Hepatocyte (in vitro differentiated cells): Measurements from ENCODE around the gene SCFD2.
"Not testable (repeated sequence)": the region's sequence is repeated elsewhere in the genome, so short reads cannot be mapped to it uniquely, and the experiment has no call there.

Source experiments
- EZH2phosphoT487 ChIP-seq: fragments of 200-600 bp; sonication (generic); IDR thresholded peaks from one replicate; pipeline ENCODE4 v1.6.1; 2018; ENCODE audit warnings: antibody characterized with exemption, mild to moderate bottlenecking, low read depth, moderate library complexity; ENCODE audit not compliant: unreplicated experiment, severe bottlenecking
- TF ChIP-seq, protein P1 (sequence below): fragments of 200-600 bp; sonication (generic); IDR thresholded peaks from 2 replicates; pipeline ENCODE4 v1.5.1; 2016; ENCODE audit warnings: antibody characterized with exemption, mild to moderate bottlenecking; ENCODE audit not compliant: poor library complexity

DNA sequence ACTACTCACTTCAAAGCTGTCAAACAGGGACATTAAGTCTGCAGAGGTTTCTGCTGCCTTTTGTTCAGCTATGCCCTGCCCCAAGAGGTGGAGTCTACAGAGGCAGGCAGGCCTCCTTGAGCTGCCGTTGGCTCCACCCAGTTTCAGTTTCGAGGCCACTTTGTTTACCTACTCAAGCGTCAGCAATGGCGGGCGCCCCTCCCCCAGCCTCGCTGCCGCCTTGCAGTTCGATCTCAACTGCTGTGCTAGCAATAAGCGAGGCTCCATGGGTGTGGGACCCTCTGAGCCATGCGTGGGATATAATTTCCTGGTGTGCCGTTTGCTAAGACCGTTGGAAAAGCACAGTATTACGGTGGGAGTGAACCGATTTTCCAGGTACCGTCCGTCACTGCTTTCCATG lies 146.7 kb downstream of the SCFD2 start:
- TF ChIP-seq, protein P1, sequence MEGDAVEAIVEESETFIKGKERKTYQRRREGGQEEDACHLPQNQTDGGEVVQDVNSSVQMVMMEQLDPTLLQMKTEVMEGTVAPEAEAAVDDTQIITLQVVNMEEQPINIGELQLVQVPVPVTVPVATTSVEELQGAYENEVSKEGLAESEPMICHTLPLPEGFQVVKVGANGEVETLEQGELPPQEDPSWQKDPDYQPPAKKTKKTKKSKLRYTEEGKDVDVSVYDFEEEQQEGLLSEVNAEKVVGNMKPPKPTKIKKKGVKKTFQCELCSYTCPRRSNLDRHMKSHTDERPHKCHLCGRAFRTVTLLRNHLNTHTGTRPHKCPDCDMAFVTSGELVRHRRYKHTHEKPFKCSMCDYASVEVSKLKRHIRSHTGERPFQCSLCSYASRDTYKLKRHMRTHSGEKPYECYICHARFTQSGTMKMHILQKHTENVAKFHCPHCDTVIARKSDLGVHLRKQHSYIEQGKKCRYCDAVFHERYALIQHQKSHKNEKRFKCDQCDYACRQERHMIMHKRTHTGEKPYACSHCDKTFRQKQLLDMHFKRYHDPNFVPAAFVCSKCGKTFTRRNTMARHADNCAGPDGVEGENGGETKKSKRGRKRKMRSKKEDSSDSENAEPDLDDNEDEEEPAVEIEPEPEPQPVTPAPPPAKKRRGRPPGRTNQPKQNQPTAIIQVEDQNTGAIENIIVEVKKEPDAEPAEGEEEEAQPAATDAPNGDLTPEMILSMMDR: not testable (repeated sequence)
- TF ChIP-seq EZH2phosphoT487: not testable (repeated sequence)
